Mucosa of descending colon (tissue), 3 donors: ENCODE data around the gene EEF1A2. TPM values are rescaled to one million over a fixed set of nuclear protein-coding genes. Genes with fewer than 3 reads are reported as not detected.

Experiments used
- ATAC-seq: fragments of 200-7000 bp; cut with Tn5 transposase; one replicate; pipeline ENCODE4 v1.9.1; 2020; ENCODE audit warnings: mild to moderate bottlenecking, moderate library complexity
- DNase-seq, 3 donors: peaks; one replicate each; pipeline ENCODE4 v3.0.0-alpha.2; 2020
- H3K36me3 ChIP-seq: fragments of 200-600 bp; one replicate; pipeline ENCODE4 v1.8.0; 2021; ENCODE audit warnings: low read depth, mild to moderate bottlenecking
- H3K4me1 ChIP-seq: fragments of 200-600 bp; one replicate; pipeline ENCODE4 v1.8.0; 2021; ENCODE audit warnings: low read depth, mild to moderate bottlenecking
- H3K4me3 ChIP-seq: fragments of 200-600 bp; one replicate; pipeline ENCODE4 v1.8.0; 2021; ENCODE audit warnings: mild to moderate bottlenecking
- H3K9me3 ChIP-seq: fragments of 200-600 bp; one replicate; pipeline ENCODE4 v1.8.0; 2021; ENCODE audit warnings: mild to moderate bottlenecking
- CTCF ChIP-seq: fragments of 200-600 bp; IDR thresholded peaks from one replicate; pipeline ENCODE4 v1.8.0; 2022; ENCODE audit warnings: antibody characterized with exemption, mild to moderate bottlenecking
- intact Hi-C, 2 donors: fragments of 100-400 bp; cut with DNase I in 1 of 2; cut with micrococcal nuclease in 1 of 2; formaldehyde crosslinking; loops; one replicate each; pipeline versions ENCODE4 v1.11.0 to v1.11.1; 2022; cut with DNase I, micrococcal nuclease
- total RNA-seq, 3 donors: library from RNA; stranded (reverse); fragmentation: NEBNext Ultra II Directional in 2 of 3; extraction: Animal tissue kit (Norgen Biotek cat#: 25700) in 2 of 3; gene quantifications; one replicate each; pipeline versions ENCODE4 v1.2.1 to v1.2.4, GENCODE V29; 2021 to 2023
- donor health status: DM: no; HTN: no; CAD: no; lungs with moderate emphysema.
- donor health status: DM: no; HTN: no; CAD: no.
- donor health status: DM: no; HTN: yes; CAD: no.

EEF1A2 gene
- total RNA-seq, 3 donors from 2014 or later, result 1.3 to 15.0 (median 2.7) TPM

- intact Hi-C loops, result no loop called here
- TF ChIP-seq CTCF, result no peak
- peaks cover 2% of the 10 kb centered on the region for H3K9me3 ChIP-seq
- DNase-seq, result peak in 2 of 3 donors; percentile 46 to 60
- no peak overlapping the region for H3K4me3 ChIP-seq
- peak; percentile 33 for ATAC-seq
- peaks cover 11% of the 10 kb centered on the region for H3K4me1 ChIP-seq
- no peaks in the 10 kb centered on the region for H3K36me3 ChIP-seq
Observed at GRCh38 chr20:63525971-63526370, 27.1 kb upstream of the EEF1A2 start.

- intact Hi-C loops, result no loop called here
- Histone ChIP-seq H3K9me3 (peaks cover 2% of the 10 kb centered on the region), H3K36me3 (no peaks in the 10 kb centered on the region), H3K4me3 (no peak overlapping the region), H3K4me1 (peaks cover 11% of the 10 kb centered on the region)
- ATAC-seq (no peak), DNase-seq (no peak)
- no peak for TF ChIP-seq CTCF
Observed at GRCh38 chr20:63525185-63525584, 26.3 kb upstream of the EEF1A2 start.

- Histone ChIP-seq H3K9me3 (peaks cover 2% of the 10 kb centered on the region), H3K4me1 (peaks cover 16% of the 10 kb centered on the region), H3K4me3 (no peak overlapping the region), H3K36me3 (no peaks in the 10 kb centered on the region)
- intact Hi-C loops, result no loop called here
- TF ChIP-seq CTCF, result no peak
- ATAC-seq (no peak), DNase-seq (peak; percentile 34 to 67 (median 57))
Observed at GRCh38 chr20:63522981-63523611, 24.2 kb upstream of the EEF1A2 start.

- H3K9me3 ChIP-seq, result peaks cover 2% of the 10 kb centered on the region
- ATAC-seq (no peak), DNase-seq (peak; percentile 21 to 53 (median 44))
- H3K4me3 ChIP-seq, result no peak overlapping the region
- intact Hi-C loops, result no loop called here
- peaks cover 16% of the 10 kb centered on the region for H3K4me1 ChIP-seq
- no peaks in the 10 kb centered on the region for H3K36me3 ChIP-seq
- TF ChIP-seq CTCF, result no peak
Observed at GRCh38 chr20:63522091-63522868, 23.4 kb upstream of the EEF1A2 start.

GRCh38 chr20:63521602-63522001, 22.7 kb upstream of the EEF1A2 start:
- ATAC-seq (no peak), DNase-seq (peak in 2 of 3 donors; percentile 53 to 67)
- Histone ChIP-seq H3K4me1 (peaks cover 16% of the 10 kb centered on the region), H3K4me3 (peak overlapping the region; percentile 75), H3K9me3 (peaks cover 2% of the 10 kb centered on the region), H3K36me3 (no peaks in the 10 kb centered on the region)
- intact Hi-C loops, result no loop called here
- no peak for TF ChIP-seq CTCF
